Testis (tissue), 2 donors: ENCODE measurements around the gene SYVN1.

Experiments
- POLR2A ChIP-seq: fragments of 450-650 bp; IDR thresholded peaks from one replicate; pipeline ENCODE4 v1.6.1; 2017; ENCODE audit warnings: antibody characterized with exemption, mild to moderate bottlenecking, moderate library complexity
- TF ChIP-seq, protein P1 (sequence below), 3 experiments: fragments of 450-650 bp in 2 of 3; fragments of 200-600 bp in 1 of 3; sonication (generic) in 1 of 3; IDR thresholded peaks; one replicate each; pipeline ENCODE4 v1.5.1; 2016 to 2019; ENCODE audit warnings: antibody characterized with exemption in 3 of 3, mild to moderate bottlenecking in 2 of 3, moderate library complexity in 1 of 3

DNA sequence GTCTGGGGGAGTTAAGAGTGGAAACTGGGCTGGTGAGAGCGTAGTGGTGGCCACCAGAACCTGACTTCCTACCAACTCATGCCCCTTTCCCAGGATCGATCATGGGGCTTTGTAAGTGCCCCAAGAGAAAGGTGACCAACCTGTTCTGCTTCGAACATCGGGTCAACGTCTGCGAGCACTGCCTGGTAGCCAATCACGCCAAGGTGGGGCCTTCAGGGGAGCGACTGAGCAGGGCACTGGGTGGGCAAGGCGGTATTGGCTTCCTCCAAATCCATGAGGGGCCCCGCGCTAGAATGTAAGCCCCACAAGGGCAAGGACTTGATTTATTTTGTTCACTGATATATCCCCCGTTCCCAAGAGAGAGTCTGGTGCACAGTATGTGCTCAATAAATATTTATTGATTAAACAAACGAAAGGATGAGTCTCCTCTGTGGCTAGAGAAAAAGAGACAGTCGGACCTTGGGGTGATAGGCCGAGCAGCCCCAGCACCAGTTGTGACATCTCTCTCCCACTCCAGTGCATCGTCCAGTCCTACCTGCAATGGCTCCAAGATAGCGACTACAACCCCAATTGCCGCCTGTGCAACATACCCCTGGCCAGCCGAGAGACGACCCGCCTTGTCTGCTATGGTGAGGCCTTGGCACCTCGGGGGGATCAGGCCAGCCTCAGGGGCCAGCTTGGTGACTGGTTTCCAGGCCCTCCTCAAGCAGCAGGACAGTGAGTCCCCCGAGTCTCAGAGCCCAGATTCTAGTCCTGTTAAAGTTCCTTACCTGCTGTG lies 49.5 kb downstream of the SYVN1 start:
- TF ChIP-seq, protein P1, sequence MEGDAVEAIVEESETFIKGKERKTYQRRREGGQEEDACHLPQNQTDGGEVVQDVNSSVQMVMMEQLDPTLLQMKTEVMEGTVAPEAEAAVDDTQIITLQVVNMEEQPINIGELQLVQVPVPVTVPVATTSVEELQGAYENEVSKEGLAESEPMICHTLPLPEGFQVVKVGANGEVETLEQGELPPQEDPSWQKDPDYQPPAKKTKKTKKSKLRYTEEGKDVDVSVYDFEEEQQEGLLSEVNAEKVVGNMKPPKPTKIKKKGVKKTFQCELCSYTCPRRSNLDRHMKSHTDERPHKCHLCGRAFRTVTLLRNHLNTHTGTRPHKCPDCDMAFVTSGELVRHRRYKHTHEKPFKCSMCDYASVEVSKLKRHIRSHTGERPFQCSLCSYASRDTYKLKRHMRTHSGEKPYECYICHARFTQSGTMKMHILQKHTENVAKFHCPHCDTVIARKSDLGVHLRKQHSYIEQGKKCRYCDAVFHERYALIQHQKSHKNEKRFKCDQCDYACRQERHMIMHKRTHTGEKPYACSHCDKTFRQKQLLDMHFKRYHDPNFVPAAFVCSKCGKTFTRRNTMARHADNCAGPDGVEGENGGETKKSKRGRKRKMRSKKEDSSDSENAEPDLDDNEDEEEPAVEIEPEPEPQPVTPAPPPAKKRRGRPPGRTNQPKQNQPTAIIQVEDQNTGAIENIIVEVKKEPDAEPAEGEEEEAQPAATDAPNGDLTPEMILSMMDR (IDR thresholded peaks at IDR 0.05) = no peak
- TF ChIP-seq POLR2A = no peak
